MM.1S (cell line): ENCODE measurements around the gene SCFD2.

Experiments
- DNase-seq: peaks from one replicate; pipeline ENCODE4 v3.0.0-alpha.2; 2015
- H2AFZ ChIP-seq: fragments of 300-600 bp; sonication (generic); 2 replicates; pipeline ENCODE4 v1.6.0; 2016; ENCODE audit warnings: antibody characterized with exemption, low read length
- H3F3A ChIP-seq: fragments of 300-600 bp; sonication (generic); 2 replicates; pipeline ENCODE4 v1.6.1; 2016; ENCODE audit warnings: mild to moderate bottlenecking, antibody characterized with exemption, low read length, moderate library complexity, mixed read lengths; ENCODE audit not compliant: insufficient read depth
- H3K27ac ChIP-seq: fragments of 300-600 bp; sonication (generic); 2 replicates; pipeline ENCODE4 v1.5.1; 2016; ENCODE audit warnings: mild to moderate bottlenecking, low read length
- H3K27me3 ChIP-seq: fragments of 300-600 bp; sonication (generic); replicated peaks from 2 replicates; pipeline ENCODE4 v1.6.0; 2016; ENCODE audit warnings: low read length; ENCODE audit not compliant: insufficient read depth
- H3K36me3 ChIP-seq: fragments of 300-600 bp; sonication (generic); replicated peaks from 2 replicates; pipeline ENCODE4 v1.6.1; 2016; ENCODE audit warnings: mild to moderate bottlenecking, low read length, mixed read lengths; ENCODE audit not compliant: insufficient read depth
- H3K4me1 ChIP-seq: fragments of 300-600 bp; sonication (generic); 2 replicates; pipeline ENCODE4 v1.6.1; 2016; ENCODE audit warnings: low read length, mixed read lengths
- H3K4me2 ChIP-seq: fragments of 300-600 bp; sonication (generic); 2 replicates; pipeline ENCODE4 v1.6.0; 2016; ENCODE audit warnings: low read depth, low read length
- H3K4me3 ChIP-seq: fragments of 300-600 bp; sonication (generic); 2 replicates; pipeline ENCODE4 v1.5.1; 2016; ENCODE audit warnings: low read length, mixed read lengths
- H3K79me2 ChIP-seq: fragments of 300-600 bp; sonication (generic); 2 replicates; pipeline ENCODE4 v1.6.1; 2016; ENCODE audit warnings: mixed run types, low read length, mixed read lengths
- H3K9ac ChIP-seq: fragments of 300-600 bp; sonication (generic); 2 replicates; pipeline ENCODE4 v1.6.1; 2016; ENCODE audit warnings: low read length, mixed read lengths
- H3K9me2 ChIP-seq: fragments of 300-600 bp; sonication (generic); replicated peaks from 2 replicates; pipeline ENCODE4 v1.6.1; 2016; ENCODE audit warnings: mild to moderate bottlenecking, low read length, mixed read lengths; ENCODE audit not compliant: insufficient read depth
- H3K9me3 ChIP-seq: fragments of 300-600 bp; sonication (generic); replicated peaks from 2 replicates; pipeline ENCODE4 v1.6.1; 2016; ENCODE audit warnings: mild to moderate bottlenecking, low read length, mixed read lengths; ENCODE audit not compliant: insufficient read depth
- H4K20me1 ChIP-seq: fragments of 300-600 bp; sonication (generic); 2 replicates; pipeline ENCODE4 v1.6.1; 2016; ENCODE audit warnings: mild to moderate bottlenecking, low read length, moderate library complexity, mixed read lengths; ENCODE audit not compliant: insufficient read depth
- EZH2 ChIP-seq: fragments of 300-600 bp; sonication (generic); optimal IDR thresholded peaks from 2 replicates; pipeline ENCODE3; 2017; ENCODE audit warnings: low read depth, mild to moderate bottlenecking, antibody characterized with exemption, low read length, mixed read lengths
- EZH2phosphoT487 ChIP-seq: fragments of 300-600 bp; sonication (generic); IDR thresholded peaks from 2 replicates; pipeline ENCODE4 v1.6.1; 2018; ENCODE audit warnings: antibody characterized with exemption, low read length
- TF ChIP-seq, protein P1 (sequence below): fragments of 300-600 bp; sonication (generic); IDR thresholded peaks from 2 replicates; pipeline ENCODE4 v1.5.1; 2016; ENCODE audit warnings: antibody characterized with exemption, low read length, mixed read lengths

Gene SCFD2

GRCh38 chr4:52983563-52984303 lies 382.1 kb downstream of the SCFD2 start:
- no peak overlapping the region for H3K9ac ChIP-seq
- H4K20me1 ChIP-seq, result no peaks in the 10 kb centered on the region
- no peak overlapping the region for H2AFZ ChIP-seq
- no peaks in the 10 kb centered on the region for H3K27me3 ChIP-seq
- H3K4me3 ChIP-seq, result no peak overlapping the region
- peak; percentile 53 for DNase-seq
- H3K27ac ChIP-seq, result no peak overlapping the region
- H3K36me3 ChIP-seq, result no peaks in the 10 kb centered on the region
- H3K9me2 ChIP-seq, result no peaks in the 10 kb centered on the region
- 0 out of 2 replicates have a peak, but pooled peaks cover 4% of the 10 kb centered on the region for H3K4me1 ChIP-seq
- TF ChIP-seq, protein P1, sequence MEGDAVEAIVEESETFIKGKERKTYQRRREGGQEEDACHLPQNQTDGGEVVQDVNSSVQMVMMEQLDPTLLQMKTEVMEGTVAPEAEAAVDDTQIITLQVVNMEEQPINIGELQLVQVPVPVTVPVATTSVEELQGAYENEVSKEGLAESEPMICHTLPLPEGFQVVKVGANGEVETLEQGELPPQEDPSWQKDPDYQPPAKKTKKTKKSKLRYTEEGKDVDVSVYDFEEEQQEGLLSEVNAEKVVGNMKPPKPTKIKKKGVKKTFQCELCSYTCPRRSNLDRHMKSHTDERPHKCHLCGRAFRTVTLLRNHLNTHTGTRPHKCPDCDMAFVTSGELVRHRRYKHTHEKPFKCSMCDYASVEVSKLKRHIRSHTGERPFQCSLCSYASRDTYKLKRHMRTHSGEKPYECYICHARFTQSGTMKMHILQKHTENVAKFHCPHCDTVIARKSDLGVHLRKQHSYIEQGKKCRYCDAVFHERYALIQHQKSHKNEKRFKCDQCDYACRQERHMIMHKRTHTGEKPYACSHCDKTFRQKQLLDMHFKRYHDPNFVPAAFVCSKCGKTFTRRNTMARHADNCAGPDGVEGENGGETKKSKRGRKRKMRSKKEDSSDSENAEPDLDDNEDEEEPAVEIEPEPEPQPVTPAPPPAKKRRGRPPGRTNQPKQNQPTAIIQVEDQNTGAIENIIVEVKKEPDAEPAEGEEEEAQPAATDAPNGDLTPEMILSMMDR, result peak; percentile 68
- TF ChIP-seq EZH2phosphoT487, result no peak
- H3K4me2 ChIP-seq, result no peak overlapping the region
- no peaks in the 10 kb centered on the region for H3K79me2 ChIP-seq
- no peaks in the 10 kb centered on the region for H3K9me3 ChIP-seq
- no peaks in the 10 kb centered on the region for H3F3A ChIP-seq

GRCh38 chr4:52982946-52983340 lies 382.9 kb downstream of the SCFD2 start:
- H3K27ac ChIP-seq, result no peak overlapping the region
- no peaks in the 10 kb centered on the region for H3K9me2 ChIP-seq
- H3K4me3 ChIP-seq, result no peak overlapping the region
- H3K36me3 ChIP-seq, result no peaks in the 10 kb centered on the region
- H3K27me3 ChIP-seq, result no peaks in the 10 kb centered on the region
- H4K20me1 ChIP-seq, result no peaks in the 10 kb centered on the region
- no peaks in the 10 kb centered on the region for H3F3A ChIP-seq
- no peak overlapping the region for H3K4me2 ChIP-seq
- no peak overlapping the region for H2AFZ ChIP-seq
- no peak for DNase-seq
- H3K79me2 ChIP-seq, result no peaks in the 10 kb centered on the region
- H3K9me3 ChIP-seq, result no peaks in the 10 kb centered on the region
- TF ChIP-seq, protein P1, result no peak
- no peak for TF ChIP-seq EZH2
- TF ChIP-seq EZH2phosphoT487, result no peak
- 0 out of 2 replicates have a peak, but pooled peaks cover 4% of the 10 kb centered on the region for H3K4me1 ChIP-seq
- no peak overlapping the region for H3K9ac ChIP-seq

DNA sequence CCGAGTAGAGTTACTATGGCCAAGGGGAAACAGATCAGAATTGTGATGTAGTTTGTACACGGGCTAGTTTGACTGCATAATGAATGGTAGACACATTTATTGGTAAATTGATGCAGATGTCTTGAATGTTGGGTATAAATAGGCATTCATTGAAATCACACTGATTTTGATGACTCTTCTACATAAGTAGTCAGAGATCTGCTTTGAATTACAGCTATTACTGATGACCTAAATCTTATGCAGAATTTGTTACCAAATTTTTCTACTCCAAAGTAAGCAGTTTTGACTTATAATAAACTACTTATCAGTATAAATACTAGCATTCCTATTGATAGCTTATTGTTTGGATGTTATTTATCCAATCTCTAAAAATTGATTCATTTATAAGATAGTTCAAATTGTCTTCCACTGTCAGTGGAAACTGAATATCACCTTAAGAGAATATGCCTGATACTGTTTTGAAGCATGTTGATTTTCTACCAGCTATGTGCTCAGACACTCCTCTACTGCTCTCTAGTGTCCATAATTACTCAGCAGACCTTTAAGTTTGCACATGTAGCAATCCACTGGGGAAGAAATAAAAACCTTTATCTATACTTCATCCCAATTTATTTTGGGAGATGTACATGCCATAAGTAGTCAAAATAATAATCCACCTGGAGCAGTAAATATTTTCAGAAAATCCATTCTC lies 383.5 kb downstream of the SCFD2 start:
- H4K20me1 ChIP-seq, result no peaks in the 10 kb centered on the region
- DNase-seq, result no peak

More for the DNA sequence above, 383.5 kb downstream of the SCFD2 start:
- Histone ChIP-seq H3K27me3 (no peaks in the 10 kb centered on the region), H3K9me2 (no peaks in the 10 kb centered on the region), H3K36me3 (no peaks in the 10 kb centered on the region), H3K79me2 (no peaks in the 10 kb centered on the region), H3K4me3 (no peak overlapping the region), H3K9ac (no peak overlapping the region), H3K27ac (no peak overlapping the region), H3K4me1 (0 out of 2 replicates have a peak, but pooled peaks cover 4% of the 10 kb centered on the region), H3F3A (no peaks in the 10 kb centered on the region), H2AFZ (no peak overlapping the region), H3K4me2 (no peak overlapping the region), H3K9me3 (no peaks in the 10 kb centered on the region)
- no peak for TF ChIP-seq EZH2
- no peak for TF ChIP-seq EZH2phosphoT487
- TF ChIP-seq, protein P1, result peak; percentile 26
